ENCODE measurements around the gene TANC2. TPM values are rescaled to one million over a fixed set of nuclear protein-coding genes. Genes with fewer than 3 reads are reported as not detected.

The TANC2 gene
- total and polyA plus RNA-seq, 8 donors, result 1.1 to 99.1 (median 9.3) TPM

- TF ChIP-seq CTCF (IDR thresholded peaks at IDR 0.05) (no peak), EP300 (IDR thresholded peaks at IDR 0.05) (no peak), POLR2AphosphoS5 (IDR thresholded peaks at IDR 0.05) (no peak), POLR2A (IDR thresholded peaks at IDR 0.05) (no peak)
- H3K27ac ChIP-seq, result peak overlapping the region in 4 of 5 donors; percentile 87 to 95 (median 92)
- 4 to 12% (median 6%) methylated on average over 4 of the region's 4 CpGs for WGBS, 5 donors
- intact Hi-C loops (cut with DNase I; ENCODE audit: low total_unique reads), result loop anchor here (5.0 kb wide), 1 partner anchor 265 kb away; no protein-coding TSS in a partner anchor
- peaks cover 4 to 41% (median 32%) of the 10 kb centered on the region in 4 donors for H3K4me1 ChIP-seq
- H3K36me3 ChIP-seq, result no peaks in the 10 kb centered on the region
- no peak for DNase-seq
- no peaks in the 10 kb centered on the region for H3K27me3 ChIP-seq
- no peaks in the 10 kb centered on the region for H3K9me3 ChIP-seq
- H3K4me3 ChIP-seq, result peak overlapping the region; percentile 84 to 96 (median 92)
These were observed 1.1 kb downstream of the TANC2 start for GRCh38 chr17:62967205-62967529.

GRCh38 chr17:62968445-62968923 is 2.4 kb downstream of the TANC2 start:
- no peak overlapping the region for H3K4me3 ChIP-seq
- WGBS, 5 donors, result 0 to 3% (median 2%) methylated on average over 3 of the region's 3 CpGs
- TF ChIP-seq EP300 (IDR thresholded peaks at IDR 0.05), result no peak
- peak in 5 of 7 experiments; percentile 64 to 95 (median 73) for TF ChIP-seq CTCF (IDR thresholded peaks at IDR 0.05)
- TF ChIP-seq POLR2AphosphoS5 (IDR thresholded peaks at IDR 0.05), result peak in 2 of 3 donors; percentile 26 to 46
- TF ChIP-seq POLR2A (IDR thresholded peaks at IDR 0.05), result no peak

GRCh38 chr17:62970610-62971009 is 4.6 kb downstream of the TANC2 start:
- Histone ChIP-seq H3K4me3 (no peak overlapping the region), H3K27me3 (no peaks in the 10 kb centered on the region), H3K36me3 (no peaks in the 10 kb centered on the region), H3K4me1 (peaks cover 4 to 39% (median 30%) of the 10 kb centered on the region in 4 donors), H3K9me3 (no peaks in the 10 kb centered on the region), H3K27ac (no peak overlapping the region)
- intact Hi-C loops (cut with DNase I; ENCODE audit: low total_unique reads), result no loop called here
- TF ChIP-seq EP300 (IDR thresholded peaks at IDR 0.05) (no peak), CTCF (IDR thresholded peaks at IDR 0.05) (no peak), POLR2AphosphoS5 (IDR thresholded peaks at IDR 0.05) (no peak), POLR2A (IDR thresholded peaks at IDR 0.05) (no peak)
- no peak for DNase-seq

More at GRCh38 chr17:62968445-62968923, 2.4 kb downstream of the TANC2 start:
- Histone ChIP-seq H3K27me3 (no peaks in the 10 kb centered on the region), H3K36me3 (no peaks in the 10 kb centered on the region), H3K4me1 (peaks cover 4 to 41% (median 32%) of the 10 kb centered on the region in 4 donors), H3K27ac (no peak overlapping the region), H3K9me3 (no peaks in the 10 kb centered on the region)
- intact Hi-C loops (cut with DNase I; ENCODE audit: low total_unique reads), result loop anchor here (5.0 kb wide), 1 partner anchor 266 kb away; no protein-coding TSS in a partner anchor
- DNase-seq, result peak; percentile 37 to 90

GRCh38 chr17:62971853-62972252 is 5.8 kb downstream of the TANC2 start:
- H3K36me3 ChIP-seq, result no peaks in the 10 kb centered on the region
- H3K27me3 ChIP-seq, result no peaks in the 10 kb centered on the region
- intact Hi-C loops (cut with DNase I; ENCODE audit: low total_unique reads), result no loop called here
- no peak overlapping the region for H3K27ac ChIP-seq
- H3K9me3 ChIP-seq, result peaks cover 0 to 3% (median under 1%) of the 10 kb centered on the region in 4 donors
- H3K4me3 ChIP-seq, result no peak overlapping the region
- WGBS, 5 donors, result 75 to 92% (median 90%) methylated on average over 4 of the region's 4 CpGs
- no peak for DNase-seq
- peaks cover 4 to 35% (median 26%) of the 10 kb centered on the region in 4 donors for H3K4me1 ChIP-seq
- TF ChIP-seq POLR2AphosphoS5 (IDR thresholded peaks at IDR 0.05) (no peak), POLR2A (IDR thresholded peaks at IDR 0.05) (no peak), CTCF (IDR thresholded peaks at IDR 0.05) (no peak), EP300 (IDR thresholded peaks at IDR 0.05) (no peak)
